Activated CD8-positive, alpha-beta memory T cell treated with anti-CD3 and anti-CD28 coated beads for 1 hour (primary cell): ENCODE measurements around the gene HOXB2.

Experiments
- DNase-seq, 2 donors: peaks; one replicate each; pipeline ENCODE4 v3.0.0-alpha.2; 2020; ENCODE audit warnings: low read depth in 1 of 2; ENCODE audit errors: extremely low read depth in 1 of 2

The HOXB2 gene

GRCh38 chr17:48545022-48545375 is at the start of gene HOXB2:
TSS of gene HOXB2 (minus strand) at chr17:48545109. CDS start at chr17:48544911, 198 bp downstream.
- DNase-seq, result no peak

GRCh38 chr17:48593840-48594537 is 49.1 kb upstream of the HOXB2 start:
- peak in 1 of 2 donors; percentile 73 for DNase-seq

GRCh38 chr17:48593126-48593829 is 48.4 kb upstream of the HOXB2 start, which contains the start of gene HOXB5:
TSS of gene HOXB5 (minus strand) at chr17:48593779. CDS start at chr17:48593682, 97 bp downstream.
- DNase-seq, result no peak

- DNase-seq, result no peak
These were observed 47.7 kb upstream of the HOXB2 start for GRCh38 chr17:48592577-48592976.

- DNase-seq, result no peak
These were observed 47.2 kb upstream of the HOXB2 start for GRCh38 chr17:48592057-48592514.

- DNase-seq, result no peak
These were observed 46.5 kb upstream of the HOXB2 start for GRCh38 chr17:48591255-48592056.

GRCh38 chr17:48590607-48591161 is 45.8 kb upstream of the HOXB2 start:
- no peak for DNase-seq

GRCh38 chr17:48589831-48590606 is 45.1 kb upstream of the HOXB2 start, which contains the start of gene HOXB3:
TSS of gene HOXB3 (minus strand) at chr17:48590241. CDS start at chr17:48552474, 37,767 bp downstream.
- no peak for DNase-seq

GRCh38 chr17:48589060-48589830 is 44.3 kb upstream of the HOXB2 start:
- no peak for DNase-seq

GRCh38 chr17:48588528-48588927 is 43.6 kb upstream of the HOXB2 start:
- no peak for DNase-seq

GRCh38 chr17:48588074-48588415 is 43.1 kb upstream of the HOXB2 start:
- DNase-seq, result no peak

- DNase-seq, result no peak
These were observed 42.6 kb upstream of the HOXB2 start for GRCh38 chr17:48587276-48588073.

GRCh38 chr17:48586355-48587258 is 41.7 kb upstream of the HOXB2 start:
- no peak for DNase-seq

- DNase-seq, result no peak
These were observed 39.4 kb upstream of the HOXB2 start for GRCh38 chr17:48584223-48584741.

- no peak for DNase-seq
These were observed 38.9 kb upstream of the HOXB2 start for GRCh38 chr17:48583708-48584222.

GRCh38 chr17:48582750-48583069 is 37.8 kb upstream of the HOXB2 start:
- DNase-seq, result no peak

- DNase-seq, result no peak
These were observed 35.0 kb upstream of the HOXB2 start for GRCh38 chr17:48579760-48580554.
